HG03196 (cell line): ENCODE measurements around the gene TBC1D8.

Experiments used
- ATAC-seq: cut with Tn5 transposase; IDR thresholded peaks from one replicate; pipeline ENCODE4 v1.9.1; 2021; ENCODE audit not compliant: unreplicated experiment

The TBC1D8 gene

DNA sequence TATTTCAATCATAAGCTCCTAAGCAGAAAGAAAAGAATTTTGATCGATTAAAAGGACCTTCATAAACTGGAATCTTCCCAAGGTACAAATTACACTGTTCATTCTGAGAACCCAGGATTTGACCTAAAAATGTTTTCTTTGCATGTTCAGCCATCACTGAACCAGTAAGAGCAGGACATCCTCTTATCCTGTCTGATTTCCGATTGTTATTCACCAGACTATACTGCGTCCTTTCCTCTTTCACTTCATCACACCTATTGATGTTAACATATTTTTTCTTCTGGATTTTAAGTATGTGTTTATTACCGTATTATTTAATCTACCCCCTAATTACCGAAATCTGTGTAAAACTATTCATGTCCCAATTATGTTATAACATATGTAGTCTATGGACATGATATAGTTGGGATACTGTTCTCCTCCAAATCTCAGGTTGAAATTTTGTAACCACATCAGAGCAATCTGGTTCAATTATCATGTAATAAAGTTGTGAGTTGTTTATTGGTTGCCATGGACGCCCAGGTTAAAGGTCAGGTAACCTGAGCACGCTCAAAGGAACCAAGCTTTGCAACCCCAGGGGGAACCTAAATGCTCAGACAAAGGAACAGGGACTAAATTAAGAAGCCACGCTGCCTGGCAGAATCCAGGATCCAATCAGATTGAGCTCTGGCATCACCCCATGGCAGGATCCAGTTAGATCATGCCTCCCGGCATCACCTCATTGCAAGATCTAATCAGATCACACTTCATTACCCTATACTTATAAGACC, 11.6 kb upstream of the TBC1D8 start:
- no peak for ATAC-seq

DNA sequence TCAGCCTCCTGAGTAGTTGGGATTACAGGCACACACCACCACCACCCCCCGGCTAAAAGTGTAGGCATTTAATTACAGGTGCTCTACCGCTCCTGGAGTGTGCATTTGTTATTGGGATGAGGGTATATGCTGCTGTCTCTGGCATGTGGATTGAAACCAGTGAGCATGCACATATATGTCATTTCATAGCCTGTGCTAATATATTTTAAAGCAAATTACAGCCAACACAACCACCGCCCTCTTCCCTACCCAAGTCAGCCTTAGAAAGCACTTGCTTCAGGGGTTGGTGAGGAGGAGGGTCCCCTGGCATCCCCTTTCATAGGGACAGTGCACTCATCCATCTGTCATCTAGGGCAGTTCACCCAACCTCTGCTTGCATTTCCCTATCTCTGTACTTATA, 10.5 kb upstream of the TBC1D8 start:
- no peak for ATAC-seq

DNA sequence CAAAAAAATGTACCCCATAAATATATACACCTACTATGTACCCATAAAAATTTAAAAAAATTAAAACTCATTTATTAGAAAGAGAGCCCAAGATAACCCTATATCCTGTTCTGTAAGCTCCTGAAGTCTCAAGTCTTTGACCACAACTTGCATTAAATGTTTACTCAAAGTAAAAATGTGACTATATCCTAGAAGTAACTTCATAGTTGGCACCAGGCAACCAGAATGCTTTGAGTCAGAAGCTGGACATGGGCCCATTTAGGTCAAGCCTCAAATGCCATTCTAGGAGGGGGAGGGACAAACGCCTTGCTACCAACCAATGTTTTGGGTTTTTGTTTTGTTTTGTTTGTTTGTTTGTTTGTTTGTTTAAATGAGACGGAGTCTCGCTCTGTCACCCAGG, 9.3 kb upstream of the TBC1D8 start:
- ATAC-seq, result no peak

DNA sequence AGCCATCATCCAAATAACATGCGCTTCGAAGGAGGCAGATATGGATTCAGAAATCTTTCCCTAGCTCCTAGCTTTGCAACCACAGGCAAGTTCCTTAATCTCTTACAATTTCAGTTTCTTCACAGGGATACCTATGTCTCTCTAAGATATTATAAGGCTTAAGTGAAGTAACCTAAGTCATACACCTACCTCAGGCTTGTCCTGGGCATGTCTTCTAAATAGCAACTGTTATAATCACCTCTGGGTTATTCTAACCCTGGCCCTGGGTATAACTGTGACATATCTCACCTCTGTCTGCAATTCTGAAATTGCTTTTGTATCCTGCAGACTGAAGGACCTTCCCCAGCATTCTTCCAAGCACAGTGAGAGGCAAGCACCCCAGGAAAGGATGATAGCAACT, 8.3 kb upstream of the TBC1D8 start:
- no peak for ATAC-seq

DNA sequence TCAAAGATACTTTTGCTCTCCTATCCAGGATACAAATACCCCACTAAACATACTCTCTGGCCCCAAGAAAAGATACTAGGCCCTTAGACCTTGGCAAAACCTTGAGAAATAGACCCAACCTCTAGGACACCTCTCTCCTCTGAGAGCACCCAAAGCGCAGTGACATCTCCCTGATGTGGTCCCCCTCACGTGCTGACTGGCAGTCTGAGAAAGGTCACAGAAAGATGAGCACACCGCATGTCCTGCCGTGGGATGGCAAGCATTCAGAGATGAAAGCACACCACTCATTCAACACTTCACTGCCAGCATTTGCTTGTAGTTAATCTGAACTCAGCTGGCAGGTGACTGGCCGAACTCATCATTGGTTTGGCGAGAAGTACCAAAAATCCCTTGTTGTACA, 6.1 kb upstream of the TBC1D8 start:
- ATAC-seq, result no peak

DNA sequence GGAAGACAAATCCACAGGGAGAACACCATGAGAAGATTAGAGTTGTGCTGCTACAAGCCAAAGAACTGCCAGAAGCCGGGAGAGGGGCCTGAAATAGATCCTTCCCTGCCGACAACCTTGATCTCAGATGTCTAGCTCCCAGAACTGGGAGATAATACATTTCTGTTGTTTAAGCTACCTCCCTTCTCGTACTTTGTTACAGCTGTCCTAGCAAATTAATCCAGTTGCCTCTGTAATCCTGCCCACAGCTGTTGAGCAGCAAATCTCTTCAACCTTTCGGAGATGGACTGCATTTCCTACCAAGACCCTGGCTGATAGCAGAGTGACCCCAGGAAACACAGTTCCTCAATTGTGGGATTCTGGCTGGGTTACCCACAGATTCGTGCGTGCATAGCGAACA, 2.6 kb upstream of the TBC1D8 start:
- no peak for ATAC-seq

DNA sequence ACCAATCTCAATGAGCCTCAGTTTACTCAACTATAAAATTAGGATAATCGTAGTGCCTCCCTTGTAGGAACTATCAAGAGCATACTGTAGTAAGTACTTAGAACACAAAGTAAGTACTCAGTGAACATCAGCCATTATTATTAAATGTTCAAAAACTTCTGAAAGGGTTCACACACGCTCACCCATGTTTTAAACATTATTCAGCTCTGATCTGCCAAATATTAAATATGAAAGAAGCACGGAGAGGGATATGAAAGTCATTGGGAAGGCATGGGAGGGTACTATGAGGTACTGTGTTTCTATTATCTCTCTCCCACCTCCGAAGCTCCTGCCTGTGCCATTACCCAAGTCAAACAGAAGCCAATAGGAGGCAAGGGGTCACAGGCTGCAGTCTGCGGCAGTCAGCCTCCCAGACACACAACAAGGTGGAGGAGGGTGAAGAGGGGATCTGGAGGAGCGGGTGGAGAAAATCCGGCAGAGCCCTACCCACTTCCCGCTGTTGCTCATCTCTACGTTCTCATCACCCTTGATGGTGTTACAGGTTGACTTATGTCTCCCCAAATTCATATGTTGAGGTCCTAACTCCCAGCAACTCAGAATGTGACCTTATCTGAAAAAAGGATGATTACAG, 2.0 kb upstream of the TBC1D8 start:
- ATAC-seq, result no peak

DNA sequence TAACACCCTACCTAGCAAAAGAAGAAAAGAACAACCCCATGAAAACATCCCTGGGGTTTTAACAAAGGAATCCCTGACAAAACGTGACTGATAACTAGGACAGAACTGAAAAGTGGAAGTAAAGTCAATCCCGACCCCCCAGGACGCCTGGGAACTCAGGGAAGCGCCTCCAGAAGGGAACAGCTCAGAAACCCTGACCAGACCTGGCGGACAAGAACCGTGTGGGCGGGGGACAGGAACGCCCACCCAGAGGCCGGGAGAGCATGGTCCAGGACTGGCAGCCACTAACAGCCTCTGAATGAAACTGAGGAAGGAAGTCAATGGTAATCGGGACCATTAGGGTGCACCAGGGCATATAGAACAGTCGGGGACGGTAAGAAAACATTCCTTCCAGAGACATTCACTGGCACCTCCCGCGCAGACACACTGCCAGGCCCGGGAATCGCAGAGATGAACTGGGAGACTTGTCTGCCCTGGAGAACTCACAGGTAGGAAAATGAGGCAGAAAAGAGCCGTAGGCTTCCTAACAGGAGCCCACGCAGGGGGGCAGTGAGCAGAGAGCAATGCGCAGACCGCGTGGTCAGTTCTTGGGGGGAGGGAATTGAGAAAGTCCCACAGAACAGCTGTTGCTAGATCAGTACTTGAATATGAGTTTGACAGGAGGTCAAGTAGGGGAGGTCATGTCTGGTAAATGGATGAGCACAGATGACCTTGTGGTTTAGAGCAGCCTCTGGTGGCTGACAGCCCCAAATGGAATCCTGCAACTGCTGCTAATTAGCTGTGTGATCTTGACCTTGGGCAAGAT, 1.3 kb upstream of the TBC1D8 start:
- ATAC-seq, result peak; percentile 61

DNA sequence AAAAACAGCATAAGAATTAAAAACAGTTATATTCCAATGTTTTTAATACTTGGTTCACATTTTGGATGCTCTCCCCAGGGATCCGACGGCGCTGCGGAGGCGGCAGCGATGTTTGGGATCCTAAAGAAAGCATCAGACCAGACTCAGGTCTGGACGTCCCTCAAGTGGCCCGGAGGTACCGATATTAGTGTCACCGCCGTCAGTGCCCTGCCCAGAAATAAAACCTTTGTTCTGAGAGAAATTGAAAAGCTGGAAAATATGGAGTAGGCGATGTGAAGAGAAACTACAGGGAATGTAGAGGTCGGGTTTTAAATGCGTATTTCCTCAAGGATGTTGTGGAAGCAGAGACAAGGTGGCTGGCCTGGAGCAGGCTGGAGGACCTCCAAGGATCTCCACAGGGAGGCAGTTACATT, 683 bp upstream of the TBC1D8 start:
- ATAC-seq, result no peak

DNA sequence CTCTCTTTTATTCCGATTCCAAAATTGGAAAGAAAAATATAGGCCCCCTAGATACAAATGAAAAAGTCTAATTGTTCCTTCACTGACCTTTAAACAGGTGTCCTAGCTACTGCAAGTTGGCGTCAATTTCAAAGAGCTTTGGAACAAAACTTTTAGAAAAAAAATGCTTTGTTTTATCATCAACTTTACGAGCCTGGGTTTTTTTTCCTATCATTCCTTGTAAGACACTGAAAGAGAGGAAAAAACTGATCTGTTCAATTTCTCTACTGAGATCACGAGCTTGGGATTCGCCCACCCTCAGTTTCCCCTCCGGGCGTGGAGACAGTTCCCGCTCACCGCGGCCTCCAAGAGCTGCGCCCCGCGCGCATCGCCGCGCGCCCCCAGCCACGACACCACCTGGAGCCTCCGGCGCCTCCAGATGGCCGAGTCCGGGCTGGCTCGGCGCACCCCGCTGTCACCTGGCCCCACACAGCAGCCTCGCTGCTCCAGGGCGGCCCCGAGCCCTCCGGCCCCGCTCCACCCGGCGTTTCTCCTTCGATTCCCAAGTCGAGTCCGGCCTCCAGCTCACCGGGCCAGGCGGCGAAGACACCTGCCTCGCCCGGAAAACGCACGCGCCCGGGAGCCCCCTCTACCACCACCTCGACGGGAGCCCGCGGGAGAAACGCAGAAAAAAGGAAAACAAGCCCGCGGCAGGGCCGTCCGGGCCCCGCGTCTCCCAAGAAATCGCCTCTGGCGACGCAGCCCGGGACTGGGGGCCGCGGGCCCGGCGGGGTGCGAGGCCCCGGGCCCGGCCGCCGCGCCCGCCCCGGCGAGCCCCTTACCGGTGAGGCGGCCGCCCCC, 656 bp downstream of the TBC1D8 start:
- no peak for ATAC-seq

DNA sequence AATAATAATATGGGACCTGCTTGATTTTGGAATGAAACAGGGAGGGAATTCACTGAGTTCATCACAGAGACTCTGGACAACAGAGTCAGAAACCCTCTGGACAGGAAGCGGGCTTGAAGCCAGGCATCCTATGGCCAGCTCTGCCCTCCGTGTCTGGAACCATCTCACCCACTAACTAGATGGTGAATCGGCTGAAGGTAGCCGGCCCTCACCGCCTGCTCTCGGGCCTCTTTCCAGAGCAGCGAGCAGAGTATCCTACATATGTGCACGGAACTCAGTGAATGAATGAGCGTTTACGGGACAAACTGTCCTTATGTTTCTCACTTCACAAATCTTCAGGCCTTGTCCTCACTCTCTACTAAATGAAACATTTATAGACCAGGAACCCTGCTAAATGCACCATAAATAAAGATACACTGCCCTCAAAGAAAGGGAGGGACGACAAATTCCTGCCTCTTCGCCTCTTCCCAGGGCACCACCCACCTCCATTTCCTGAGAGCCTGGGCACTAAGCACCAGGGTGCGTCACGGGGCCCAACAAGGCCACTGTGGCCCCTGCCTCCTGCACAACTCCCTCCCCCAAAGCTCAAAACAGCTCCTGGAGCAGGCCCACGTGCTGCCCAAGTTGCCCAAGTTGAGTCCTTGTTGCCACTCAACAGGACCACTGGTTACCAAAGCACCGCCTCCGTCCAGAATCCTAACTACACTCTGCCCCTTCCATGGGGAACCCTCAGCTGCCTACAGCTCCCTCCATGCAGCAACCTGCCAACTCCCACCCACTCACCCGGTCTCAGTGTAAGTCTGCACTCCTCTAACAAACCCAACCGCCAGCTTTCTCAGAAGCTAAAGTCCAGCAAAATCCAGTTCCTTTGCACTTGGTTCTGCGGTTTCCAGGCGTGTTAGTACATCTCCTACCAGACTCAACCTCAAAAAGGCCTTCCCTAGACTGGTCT, 1.7 kb downstream of the TBC1D8 start:
- ATAC-seq, result no peak

DNA sequence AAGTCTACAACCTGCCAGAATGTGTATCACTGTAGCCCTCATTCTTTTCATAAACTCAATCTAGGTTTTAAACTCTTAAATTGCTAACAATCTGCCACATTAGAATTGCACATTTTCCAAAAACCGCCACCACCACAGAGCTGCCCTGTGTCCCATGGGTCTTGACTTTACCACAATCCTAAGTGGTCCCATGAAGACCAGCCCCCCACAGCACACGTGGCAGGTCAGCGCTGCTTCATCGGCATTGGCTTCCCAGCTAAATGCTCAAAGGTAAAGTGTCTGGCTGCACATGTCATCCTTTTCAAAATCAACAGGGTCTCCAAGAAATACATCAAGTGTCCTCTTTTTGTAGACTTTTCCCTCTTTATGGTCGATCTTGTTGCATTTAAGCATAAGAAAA, 2.4 kb downstream of the TBC1D8 start:
- ATAC-seq, result no peak

DNA sequence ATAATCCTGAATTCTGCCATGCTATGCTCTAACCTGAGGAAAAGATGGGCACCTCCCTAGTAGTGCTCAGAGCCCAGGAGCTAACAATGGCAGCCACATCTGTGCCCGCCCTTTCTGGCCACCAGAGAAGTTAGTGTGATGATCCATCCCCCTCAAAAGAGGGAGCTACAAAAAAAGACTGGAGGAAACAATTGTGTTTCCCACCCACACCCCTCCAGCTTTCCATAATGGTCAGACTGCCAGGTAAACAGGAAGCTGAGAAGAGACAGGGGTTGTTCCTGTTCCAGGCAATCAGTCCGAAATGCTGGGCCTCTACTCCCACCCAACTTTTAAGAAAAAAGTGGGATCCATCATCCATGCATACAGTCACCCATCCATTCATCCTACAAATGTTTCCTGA, 3.2 kb downstream of the TBC1D8 start:
- no peak for ATAC-seq

DNA sequence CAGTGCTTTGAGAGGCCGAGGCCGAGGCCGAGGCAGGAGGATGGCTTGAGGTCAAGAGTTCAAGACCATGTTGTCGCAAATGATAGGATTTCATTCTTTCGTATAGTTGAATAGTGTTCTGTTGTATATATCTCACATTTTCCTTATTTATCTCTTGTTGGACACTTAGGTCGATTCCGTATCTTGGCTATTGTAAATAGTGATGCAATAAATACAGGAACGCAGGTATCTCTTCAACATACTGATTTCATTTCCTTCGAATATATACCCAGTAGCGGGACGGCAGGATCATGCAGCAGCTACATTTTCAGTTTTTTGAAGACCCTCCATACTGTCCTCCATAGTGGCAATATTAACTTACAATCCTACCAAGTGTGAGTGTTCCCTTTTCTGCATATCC, 4.1 kb downstream of the TBC1D8 start:
- no peak for ATAC-seq

DNA sequence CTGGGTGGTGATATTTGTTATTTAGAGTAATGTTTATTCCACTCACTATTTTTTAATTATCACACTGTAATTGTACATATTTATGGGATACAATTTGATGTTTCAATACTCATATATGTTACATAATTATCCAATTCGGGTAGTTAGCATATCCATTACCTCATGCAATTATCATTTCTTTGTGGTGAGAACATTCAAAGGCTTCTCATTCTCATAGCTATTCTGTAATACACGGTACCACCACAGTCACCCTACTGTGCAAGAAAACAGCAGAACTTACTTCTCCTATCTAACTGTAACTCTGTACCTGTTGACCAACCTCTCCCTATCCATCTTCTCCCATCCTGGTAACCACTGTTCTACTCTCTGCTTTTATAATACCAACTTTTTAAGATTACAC, 4.6 kb downstream of the TBC1D8 start:
- ATAC-seq, result no peak

DNA sequence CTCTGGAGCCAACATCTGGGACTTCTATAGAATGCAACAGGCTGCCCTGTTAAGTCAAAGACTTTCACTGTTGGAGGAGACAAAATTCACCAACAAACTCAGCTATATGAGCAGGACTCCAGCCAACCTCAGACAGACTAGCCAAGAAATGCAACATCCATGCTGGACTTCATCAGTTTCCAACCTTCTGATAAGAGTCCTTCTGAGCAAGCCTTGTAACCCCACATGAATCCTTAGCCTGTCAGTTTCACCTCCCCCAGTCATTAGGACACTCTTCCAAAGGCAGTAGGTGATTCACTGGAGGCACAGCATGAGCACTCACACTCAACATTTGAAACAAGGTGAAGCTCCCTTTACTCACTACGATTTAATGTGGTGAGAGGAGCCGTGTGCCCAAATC, 5.8 kb downstream of the TBC1D8 start:
- no peak for ATAC-seq

DNA sequence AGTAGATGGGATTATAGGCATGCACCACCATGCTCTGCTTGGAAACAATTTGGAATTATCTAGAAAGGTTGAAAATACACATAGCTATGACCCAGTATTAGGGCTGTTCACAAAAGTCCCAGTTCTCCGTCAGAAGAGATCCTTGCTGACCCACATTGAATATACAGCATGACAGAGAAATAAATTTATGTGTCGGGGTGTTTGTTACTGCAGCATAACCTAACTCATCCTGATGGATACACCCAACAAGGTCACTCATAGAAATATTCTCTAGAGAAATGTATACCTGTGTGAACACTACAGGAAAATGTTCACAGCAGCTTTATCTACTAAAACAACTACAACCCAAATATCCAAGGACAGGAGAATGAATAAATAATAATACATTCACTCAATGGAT, 9.0 kb downstream of the TBC1D8 start:
- ATAC-seq, result no peak

DNA sequence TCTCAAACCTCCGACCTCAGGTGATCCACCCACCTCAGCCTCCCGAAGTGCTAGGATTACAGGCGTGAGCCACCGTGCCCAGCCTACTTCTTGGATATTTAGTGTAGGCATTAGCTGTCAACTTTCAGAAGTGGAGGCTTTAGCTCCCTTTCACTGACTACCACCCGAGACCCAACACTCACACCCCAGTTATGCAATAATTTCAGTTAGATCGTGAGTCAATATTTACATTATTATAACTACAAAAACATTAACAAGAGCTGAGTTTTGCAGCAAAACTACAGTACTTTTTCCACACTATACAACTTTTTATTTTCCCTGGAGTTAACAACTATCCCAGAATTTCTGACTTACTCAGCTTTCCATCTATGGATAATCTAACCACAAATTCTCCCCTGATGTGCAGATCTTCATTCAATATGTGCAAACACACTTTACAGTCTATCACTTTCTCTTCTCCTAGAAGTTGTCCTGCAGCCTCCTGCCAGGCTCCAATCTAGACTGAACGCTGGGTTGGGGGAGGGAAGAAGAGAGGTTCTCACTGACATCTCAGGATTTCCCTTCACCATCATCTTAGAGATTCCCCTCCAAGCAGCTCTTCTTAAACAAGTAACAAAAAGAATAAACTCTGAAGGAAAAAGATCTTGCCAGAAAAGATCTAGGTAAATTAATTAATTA, 10.1 kb downstream of the TBC1D8 start:
- ATAC-seq, result no peak

DNA sequence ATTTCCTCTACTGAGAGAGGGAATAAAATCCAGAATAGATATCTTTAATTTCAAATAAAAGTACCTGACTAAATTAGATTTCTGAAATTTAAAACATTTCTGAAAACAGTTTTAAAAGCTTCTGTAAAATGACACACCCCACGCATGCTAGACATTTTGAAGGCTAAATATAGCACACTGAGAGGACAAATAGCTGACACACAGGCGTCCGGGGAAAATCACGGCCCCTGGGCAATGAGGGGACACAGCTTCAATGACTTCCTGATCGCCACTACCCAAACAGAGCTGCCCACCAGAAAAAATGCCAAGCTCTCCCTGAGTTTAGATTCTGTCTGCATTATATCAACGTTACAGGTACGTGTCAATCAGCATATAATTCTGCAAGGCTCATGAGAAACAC, 10.9 kb downstream of the TBC1D8 start:
- no peak for ATAC-seq

DNA sequence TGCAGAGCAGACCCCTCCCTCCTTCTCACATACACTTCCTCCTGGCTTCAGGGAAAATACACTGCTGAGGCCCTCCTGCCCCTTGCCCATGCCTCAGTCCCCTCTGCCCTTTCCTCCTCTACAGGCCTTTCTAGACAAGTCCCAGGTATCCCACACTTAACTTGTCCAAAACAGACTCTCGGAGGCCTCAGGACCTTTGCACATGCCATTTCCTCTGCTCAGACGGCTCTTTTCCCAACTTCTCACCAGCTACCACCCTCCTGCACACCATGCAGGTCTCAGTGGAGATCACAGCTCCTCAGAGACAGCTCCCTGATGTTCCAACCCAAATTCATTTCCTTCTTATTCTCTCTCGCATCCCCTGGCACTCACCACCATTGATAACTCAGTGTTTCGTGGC, 11.7 kb downstream of the TBC1D8 start:
- no peak for ATAC-seq
